NCI-H2081 treated with DMSO at 0.1 percent for 48 hours (cell line): ENCODE measurements around the gene NPAS1.
"Not testable (repeated sequence)": the region's sequence is repeated elsewhere in the genome, so short reads cannot be mapped to it uniquely, and the experiment has no call there.

Source experiments
- DNase-seq: peaks from one replicate; lab custom pipeline; 2025; lab: John Stamatoyannopoulos, UW

NPAS1 gene

DNA sequence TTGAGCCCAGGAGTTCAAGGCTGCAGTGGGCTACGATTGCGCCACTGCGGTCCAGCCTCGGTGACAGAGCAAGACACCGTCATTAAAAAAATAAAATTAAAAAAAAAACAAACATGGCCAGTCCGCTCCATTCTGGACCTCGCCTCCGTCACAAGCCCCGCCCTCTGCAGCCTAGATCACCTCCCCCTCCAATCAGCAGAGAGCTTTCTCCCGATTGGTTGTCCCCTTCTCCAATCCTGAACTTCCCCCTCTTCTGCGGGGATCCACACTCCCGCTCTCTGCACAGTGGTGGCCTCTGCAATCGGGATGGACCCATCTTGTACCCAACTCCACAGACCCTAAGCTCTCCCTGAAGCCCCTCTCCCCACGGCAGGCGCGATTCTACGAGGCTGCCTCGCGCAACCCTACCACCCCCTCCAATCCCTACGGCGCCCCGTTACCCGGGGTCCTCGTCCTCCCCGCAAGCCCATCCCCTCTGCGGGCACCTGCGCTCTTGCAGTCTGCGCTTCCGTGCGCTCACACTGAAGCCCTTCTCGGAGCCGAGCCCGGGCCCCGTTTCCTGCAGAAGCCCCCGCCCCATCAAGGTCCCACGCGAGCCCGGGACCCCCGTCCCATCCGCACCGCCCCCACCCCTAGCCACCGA, 28.2 kb downstream of the NPAS1 start:
- peak; percentile 75 for DNase-seq

DNA sequence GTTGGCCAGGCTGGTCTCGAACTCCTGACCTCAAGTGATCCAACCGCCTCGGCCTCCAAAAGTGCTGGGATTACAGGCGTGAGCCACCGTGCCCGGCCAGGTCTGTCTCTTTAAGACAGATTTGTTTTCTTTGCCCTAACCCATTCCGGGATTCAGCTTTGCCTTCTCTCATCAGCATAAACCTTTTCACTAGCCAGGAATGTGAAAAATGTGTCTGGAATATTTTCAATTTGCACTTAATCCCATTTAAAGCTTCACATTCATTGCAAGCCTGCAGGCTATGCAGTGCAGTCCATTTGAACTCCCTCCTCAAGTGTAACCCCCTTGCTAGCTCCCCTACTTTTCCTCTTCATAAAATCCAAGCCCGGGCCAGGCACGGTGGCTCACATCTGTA, 29.7 kb downstream of the NPAS1 start:
- no peak for DNase-seq

GRCh38 chr19:47050562-47050961, 30.9 kb downstream of the NPAS1 start:
- DNase-seq = not testable (repeated sequence)

- DNase-seq = no peak
Measured at GRCh38 chr19:47056411-47056810, 36.8 kb downstream of the NPAS1 start.

DNA sequence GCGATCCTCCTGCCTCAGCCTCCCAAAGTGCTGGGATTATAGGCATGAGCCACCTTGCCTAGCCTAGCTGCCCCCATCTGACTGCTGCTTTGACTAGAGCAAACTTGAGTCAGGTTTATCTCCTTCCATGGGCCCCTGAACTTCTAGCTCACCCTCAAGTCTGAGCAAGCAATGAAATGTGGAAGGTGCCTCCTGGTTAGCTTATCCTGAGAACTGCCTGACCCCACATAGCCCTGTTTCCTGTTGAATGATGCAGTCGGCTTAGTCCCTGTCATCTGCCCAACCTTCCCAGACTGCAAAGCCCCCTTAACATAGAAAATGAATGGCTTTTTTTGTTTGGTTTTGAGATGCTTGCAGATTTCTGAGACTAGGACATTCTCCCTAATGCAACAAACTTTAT, 37.7 kb downstream of the NPAS1 start:
- no peak for DNase-seq

GRCh38 chr19:47058621-47059022, 39.0 kb downstream of the NPAS1 start:
- no peak for DNase-seq

- DNase-seq = no peak
Measured at GRCh38 chr19:47063874-47064273, 44.2 kb downstream of the NPAS1 start.

- DNase-seq = no peak
Measured at GRCh38 chr19:47065242-47065641, 45.6 kb downstream of the NPAS1 start.

DNA sequence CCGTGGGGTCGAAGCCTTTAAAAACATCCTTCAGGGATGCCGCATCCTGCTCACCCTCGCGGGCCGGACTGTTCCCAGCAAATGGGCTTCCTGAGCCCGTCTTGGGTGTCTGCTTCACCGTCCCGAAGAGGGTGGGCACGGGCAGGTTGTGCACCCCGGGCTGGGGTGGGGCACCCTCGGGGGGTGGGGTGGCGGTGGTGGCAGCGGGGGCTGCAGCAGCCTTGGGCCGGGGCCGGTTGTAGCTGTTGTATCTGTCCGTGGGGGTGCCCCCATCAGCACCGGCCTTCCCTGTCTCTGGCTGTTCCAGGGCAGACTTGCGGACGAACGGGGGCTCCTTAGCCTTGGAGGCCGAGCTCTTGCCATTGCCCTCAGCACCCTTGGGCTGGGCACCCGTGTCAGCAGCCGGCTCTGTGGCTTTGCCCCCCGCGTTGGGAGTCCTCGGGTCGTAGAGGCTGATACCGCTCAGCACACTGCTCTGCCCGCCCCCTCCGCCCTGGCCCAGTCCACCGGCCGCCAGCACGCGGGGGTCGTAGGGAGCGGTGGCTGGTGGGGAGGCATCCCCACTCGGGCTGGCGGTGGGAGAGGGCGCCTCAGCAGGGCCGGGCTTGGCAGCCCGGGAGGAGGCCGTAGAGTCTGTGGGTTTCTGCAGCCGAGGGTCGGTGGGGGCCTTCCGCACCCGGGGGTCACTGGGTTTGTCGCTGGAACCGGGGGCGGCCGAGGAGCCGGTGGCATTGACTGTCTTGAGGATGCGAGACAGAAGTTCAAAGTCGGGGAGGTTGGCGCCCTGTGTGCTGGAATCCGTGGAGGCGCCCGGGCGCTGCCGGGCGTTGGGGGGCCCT, 47.0 kb downstream of the NPAS1 start:
- DNase-seq = no peak

DNA sequence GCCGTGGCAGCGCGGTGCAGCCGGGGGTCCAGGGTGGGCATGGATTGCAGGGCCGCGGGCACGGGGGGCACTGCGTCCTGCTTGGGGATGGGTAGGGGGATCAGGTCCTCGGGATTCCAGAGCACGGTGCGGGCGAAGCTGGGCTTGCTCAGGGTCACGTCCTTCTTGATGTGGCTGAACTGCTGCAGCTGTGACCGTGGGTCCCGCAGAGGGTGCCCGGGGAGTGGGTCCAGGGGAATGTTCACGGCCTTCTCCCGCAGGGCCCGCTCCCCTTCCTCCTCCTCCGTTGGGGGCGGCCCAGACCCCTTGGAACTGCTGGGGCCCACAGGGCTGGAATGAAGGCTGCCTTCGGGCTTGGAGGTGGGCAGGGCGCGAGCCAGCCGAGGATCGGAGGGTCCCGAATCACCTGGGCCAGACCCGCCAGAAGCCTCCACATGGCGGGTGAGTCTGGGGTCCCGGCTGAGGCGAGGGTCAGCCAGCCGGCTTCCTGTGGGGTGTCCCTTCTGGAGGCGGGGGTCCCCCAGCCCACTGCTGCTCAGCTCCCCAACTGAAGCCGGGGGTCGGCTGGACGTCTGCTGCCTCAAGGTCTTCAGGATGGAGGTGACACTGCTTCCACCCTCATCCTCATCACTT, 47.7 kb downstream of the NPAS1 start:
- no peak for DNase-seq

GRCh38 chr19:47068246-47068645, 48.6 kb downstream of the NPAS1 start:
- no peak for DNase-seq

GRCh38 chr19:47068876-47069406, 49.3 kb downstream of the NPAS1 start:
- no peak for DNase-seq

- DNase-seq = no peak
Measured at GRCh38 chr19:47069795-47070194, 50.2 kb downstream of the NPAS1 start.

DNA sequence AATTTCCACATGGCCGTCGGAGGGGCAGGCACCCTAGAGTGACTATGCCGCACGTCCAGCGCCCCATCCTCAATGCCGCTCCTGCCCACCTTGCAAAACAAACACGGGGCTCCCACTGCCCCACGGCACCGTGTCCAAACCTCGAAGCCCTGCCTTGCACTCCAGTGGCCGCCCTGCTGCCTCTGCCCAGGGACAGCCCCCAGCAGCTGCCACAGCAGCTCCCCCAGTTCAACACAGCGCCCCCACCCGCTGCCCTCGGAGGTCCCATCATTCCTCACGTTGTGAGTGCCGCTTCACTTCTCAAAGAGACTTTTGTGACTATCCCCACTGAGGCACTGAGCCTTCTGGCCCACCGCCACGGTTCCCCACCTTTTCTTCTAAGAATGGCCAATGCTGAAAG, 51.1 kb downstream of the NPAS1 start:
- no peak for DNase-seq

- DNase-seq = no peak
Measured at GRCh38 chr19:47071731-47072130, 52.1 kb downstream of the NPAS1 start.

DNA sequence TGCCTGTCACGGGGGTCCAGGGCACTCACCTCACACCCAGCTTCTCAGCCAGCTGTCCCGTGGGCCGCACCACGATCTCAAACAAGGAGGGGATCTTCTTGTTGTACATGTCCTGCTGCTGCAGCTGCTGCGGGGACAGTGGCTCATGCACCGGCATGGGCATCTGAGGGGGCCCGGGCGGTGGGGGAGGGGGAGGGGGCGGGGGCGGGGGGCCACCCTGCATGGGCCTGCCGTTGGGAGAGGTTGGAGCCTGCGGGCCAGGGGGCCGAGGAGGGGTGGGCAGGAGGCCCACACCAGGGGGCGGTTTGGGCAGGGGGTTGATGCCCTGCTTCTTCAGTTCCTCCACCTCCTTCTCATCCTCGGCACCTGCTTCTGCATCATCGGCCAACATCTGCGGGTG, 52.7 kb downstream of the NPAS1 start:
- no peak for DNase-seq

DNA sequence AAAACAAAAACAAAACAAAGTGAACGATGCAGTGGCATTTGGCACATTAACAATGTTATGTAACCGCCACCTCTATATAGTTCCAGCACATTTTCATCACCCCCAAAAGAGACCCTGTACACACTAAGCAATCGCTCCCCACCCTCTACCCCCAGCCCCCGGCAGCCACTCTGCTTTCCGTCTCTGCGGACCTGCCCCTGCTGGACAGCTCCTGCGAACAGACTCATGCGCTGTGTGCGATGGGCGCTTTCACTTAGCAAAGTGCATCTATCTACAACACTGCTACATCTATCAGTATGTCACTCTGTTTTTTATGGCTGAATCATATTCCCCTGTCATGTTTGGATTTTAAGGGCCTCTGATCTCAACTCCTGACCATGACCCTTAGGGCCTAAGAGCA, 53.9 kb downstream of the NPAS1 start:
- no peak for DNase-seq

DNA sequence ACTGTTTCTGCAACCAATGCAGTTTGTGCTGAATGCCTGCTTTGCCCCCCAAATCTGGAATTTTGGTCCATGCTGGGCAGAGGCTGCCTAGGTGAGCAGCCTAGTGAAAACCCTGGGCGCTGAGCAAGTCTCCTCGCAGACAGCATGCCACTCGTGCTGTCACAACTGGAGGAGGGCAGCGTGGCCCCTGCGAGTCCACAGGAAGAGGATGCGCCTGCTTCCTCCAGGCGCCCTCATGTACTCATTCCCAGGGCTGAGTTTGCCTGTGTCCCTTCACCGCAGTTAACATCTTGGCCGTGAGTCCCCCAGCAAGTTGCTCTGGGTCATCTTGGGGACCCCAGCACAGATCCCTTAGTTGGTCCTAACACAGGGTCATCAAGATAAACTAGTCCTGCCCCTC, 55.0 kb downstream of the NPAS1 start:
- DNase-seq = no peak

DNA sequence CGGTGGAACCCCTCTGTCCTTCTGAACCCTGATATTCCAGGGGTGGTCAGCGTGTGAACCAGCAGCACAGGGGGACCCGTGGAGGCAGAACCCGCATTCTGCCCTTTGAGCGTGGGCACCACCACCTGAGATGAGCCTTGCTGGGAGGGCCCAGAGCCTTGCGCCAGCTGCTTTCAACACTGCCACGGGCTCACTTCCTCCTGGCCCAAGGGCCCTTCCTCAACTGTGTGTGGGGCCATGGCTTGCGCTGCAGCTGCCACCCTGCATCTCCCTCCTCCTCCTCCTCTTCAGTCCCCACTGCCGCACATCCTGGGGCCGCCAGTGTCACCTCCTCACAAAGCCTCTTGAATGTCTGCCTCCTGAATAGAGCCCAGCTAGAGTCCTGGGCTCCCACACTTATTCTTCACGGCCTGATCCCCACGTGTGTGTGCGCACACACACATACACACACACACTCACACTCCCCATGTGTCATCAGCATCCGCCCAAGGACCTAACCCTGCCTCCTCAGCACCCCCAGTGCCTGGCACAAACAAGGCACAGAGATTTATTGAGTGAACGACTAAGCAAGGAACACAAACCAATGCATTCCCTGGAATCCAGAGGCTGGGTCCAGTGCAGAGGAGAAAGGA, 55.7 kb downstream of the NPAS1 start:
- no peak for DNase-seq

DNA sequence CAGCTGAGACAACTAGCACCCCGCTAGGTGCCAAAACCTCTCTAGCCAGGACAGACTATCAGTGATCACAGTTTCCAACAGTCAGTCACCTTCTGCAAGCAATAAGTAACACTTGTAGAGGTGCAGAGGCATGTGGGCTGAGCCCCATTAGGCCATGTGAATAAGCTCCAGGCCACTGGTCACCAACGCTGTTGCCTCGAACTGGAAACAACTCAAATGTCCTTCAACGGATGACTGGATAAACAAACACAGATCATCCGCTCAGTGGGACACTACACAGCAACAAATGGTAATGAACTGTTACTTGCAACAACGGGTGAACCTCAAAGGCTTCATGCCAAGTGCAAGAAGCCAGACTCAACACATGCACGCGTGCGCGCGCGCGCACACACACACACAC, 56.3 kb downstream of the NPAS1 start:
- DNase-seq = no peak

GRCh38 chr19:47078351-47078750, 58.7 kb downstream of the NPAS1 start:
- not testable (repeated sequence) for DNase-seq

DNA sequence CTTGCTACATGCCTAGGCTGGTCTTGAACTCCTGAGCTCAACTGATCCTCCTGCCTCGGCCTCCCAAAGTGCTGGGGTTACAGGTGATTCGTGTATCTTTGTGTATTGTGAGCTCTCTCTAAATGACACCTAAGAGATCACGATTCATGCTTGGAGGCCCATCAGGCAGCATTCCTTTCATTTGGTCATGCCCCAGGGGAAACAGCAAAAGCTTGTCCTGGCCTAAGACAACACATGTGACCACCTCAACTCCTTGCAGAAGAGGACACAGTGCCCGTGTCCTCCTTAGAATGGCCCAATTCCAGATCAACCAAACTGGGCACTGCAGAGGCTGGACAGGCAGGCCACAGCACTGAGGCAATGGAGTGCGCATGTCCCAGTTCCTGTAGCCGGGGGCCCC, 61.5 kb downstream of the NPAS1 start:
- no peak for DNase-seq

DNA sequence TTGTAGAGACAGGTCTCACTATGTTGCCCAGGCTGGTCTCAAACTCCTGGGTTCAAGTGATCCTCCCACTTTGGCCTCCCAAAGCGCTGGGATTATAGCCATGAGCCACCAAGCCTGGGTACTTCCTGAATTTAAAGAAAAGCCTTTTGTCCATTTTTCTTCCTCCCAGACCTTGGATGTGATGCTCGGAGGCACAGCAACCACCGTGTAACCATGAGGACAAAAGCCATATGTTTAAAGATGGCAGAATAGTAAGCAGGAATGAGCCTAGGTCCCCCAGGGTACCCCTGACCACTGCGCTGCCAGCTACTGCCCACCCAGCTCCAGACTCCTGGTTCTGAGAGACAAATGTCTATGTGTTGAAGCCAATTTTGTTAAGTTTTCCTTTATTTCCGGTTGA, 62.9 kb downstream of the NPAS1 start:
- DNase-seq = no peak
